ENCODE data around the gene GRIK5.
A peak's percentile ranks its signal among the peaks of the same experiment; 100 is the strongest.
"Not testable (repeated sequence)": the region's sequence is repeated elsewhere in the genome, so short reads cannot be mapped to it uniquely, and the experiment has no call there.

Gene GRIK5

GRCh38 chr19:42023121-42023942 lies 46.7 kb downstream of the GRIK5 start:
- peak in 2 of 3 donors; percentile 4 to 6 for DNase-seq (ENCODE audit: low read depth in 2 of 3, low spot score in 1 of 3)

- DNase-seq (ENCODE audit: low read depth in 2 of 3, low spot score in 1 of 3), result no peak
Observed at GRCh38 chr19:42022616-42023015, 47.4 kb downstream of the GRIK5 start.

DNA sequence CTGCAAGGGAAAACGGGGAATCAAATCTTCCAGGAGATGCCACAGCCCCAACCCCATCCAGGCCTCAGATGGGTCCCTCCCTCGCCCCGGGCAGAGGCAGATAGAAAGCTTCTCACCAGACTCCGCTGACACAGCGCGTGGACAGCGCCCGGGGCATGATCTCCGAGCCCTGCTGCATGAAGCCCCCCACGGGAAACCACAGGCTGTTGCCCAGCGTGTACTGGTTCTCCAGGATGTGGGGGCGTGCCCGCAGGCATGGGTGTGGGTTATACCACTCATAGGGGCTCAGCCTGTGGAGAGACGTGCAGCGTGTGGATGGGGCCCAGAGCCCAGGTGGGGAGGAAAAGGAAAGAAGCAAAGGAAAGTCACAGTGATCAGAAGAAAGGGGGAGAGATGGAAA lies 48.8 kb downstream of the GRIK5 start:
- no peak for DNase-seq (ENCODE audit: low read depth in 2 of 3, low spot score in 1 of 3)

DNA sequence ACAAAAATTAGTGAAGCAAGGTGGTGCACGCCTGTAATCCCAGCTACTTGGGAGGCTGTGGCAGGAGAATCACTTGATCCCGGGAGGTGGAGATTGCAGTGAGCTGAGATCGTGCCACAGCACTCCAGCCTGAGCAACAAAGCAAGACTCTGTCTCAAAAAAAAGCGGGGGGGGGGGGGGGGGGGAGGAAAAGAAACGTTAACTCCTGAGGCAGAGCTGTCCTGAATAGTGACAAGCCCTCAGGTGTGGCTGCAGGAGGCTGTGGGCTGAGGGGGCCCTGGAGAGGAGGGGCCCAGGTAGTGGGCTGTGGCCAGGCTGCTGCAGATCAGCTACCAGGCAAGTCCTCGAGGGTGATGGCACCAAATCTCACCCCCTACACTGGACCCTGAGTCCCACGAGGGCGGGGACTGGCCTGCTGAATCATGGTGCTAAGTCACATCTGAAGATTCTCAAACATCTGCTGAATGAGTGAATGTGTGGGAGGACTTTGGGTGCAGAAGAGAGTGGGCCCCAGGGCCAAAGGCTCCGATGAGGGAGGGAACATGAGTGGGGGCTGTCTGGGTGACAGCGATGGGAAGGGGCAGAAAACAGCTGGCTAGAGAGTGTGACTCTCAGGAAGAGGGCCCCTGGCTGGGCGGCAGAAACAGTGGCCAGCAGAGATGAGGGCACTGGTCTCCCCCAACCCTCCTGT lies 51.4 kb downstream of the GRIK5 start:
- DNase-seq (ENCODE audit: low read depth in 2 of 3, low spot score in 1 of 3), result no peak

GRCh38 chr19:42017040-42017439 lies 53.0 kb downstream of the GRIK5 start:
- no peak for DNase-seq (ENCODE audit: low read depth in 2 of 3, low spot score in 1 of 3)

DNA sequence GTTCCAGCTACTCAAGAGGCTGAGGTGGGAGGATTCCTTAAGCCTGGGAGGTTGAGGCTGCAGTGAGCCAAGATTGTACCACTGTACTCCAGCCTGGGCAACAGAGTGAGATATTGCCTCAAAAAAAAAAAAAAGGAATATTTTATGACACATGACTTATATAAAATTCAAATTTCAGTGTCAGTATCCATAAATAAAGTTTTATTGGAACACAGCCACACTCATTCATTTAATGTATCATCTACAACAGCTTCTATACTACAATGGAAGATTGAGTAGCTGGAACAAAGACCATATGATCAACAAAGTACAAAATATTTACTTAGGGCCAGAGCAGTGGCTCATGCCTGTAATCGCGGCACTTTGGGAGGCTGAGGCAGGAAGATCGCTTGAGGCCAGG lies 57.3 kb downstream of the GRIK5 start:
- not testable (repeated sequence) for DNase-seq (ENCODE audit: low read depth in 2 of 3, low spot score in 1 of 3)

GRCh38 chr19:42010245-42011126 lies 59.5 kb downstream of the GRIK5 start:
- no peak for DNase-seq (ENCODE audit: low read depth in 2 of 3, low spot score in 1 of 3)

DNA sequence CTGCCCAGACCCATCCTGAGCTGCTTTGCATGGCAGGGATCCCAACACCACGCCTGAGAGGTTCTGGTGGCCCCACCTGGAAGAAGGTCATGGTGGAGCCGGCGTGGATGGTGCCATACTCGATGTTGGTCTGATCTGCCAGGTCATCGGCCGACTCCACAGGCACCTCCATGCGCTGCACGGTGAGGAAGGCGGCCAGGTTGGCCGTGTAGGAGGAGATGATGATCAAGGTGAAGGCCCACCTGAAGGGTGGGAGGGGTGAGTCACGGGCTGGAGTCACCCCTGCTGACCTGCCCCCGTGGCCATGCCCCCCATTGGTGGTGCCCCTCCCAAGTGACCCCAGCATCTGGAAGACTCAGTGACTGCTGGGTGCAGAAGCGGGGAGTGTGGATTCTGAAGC lies 63.4 kb downstream of the GRIK5 start:
- no peak for DNase-seq (ENCODE audit: low read depth in 2 of 3, low spot score in 1 of 3)

DNA sequence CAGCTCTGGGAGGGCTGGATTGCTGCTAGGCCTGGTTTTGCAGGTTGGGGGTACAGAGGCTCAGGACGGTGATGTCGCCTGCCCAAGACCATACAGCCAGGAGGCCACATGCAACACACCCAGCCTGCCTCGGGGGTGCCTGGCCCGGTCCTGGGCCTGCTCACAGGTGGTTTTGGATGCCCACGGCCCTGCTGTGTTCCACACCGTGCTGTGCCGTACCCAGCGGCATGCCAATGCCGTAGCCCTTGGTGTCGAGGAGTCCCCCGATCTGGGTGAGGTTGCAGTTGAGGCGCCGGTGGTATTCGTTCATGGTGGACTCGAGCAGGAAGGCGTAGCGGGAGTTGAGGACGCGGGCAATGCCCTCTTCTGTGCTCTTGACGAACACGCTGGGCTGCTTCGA lies 64.5 kb downstream of the GRIK5 start:
- no peak for DNase-seq (ENCODE audit: low read depth in 2 of 3, low spot score in 1 of 3)

GRCh38 chr19:42003506-42004294 lies 66.3 kb downstream of the GRIK5 start:
- DNase-seq (ENCODE audit: low read depth in 2 of 3, low spot score in 1 of 3), result no peak

GRCh38 chr19:41999878-42000208 lies 70.2 kb downstream of the GRIK5 start:
- no peak for DNase-seq (ENCODE audit: low read depth in 2 of 3, low spot score in 1 of 3)

GRCh38 chr19:41999071-41999877 lies 70.7 kb downstream of the GRIK5 start:
- DNase-seq (ENCODE audit: low read depth in 2 of 3, low spot score in 1 of 3), result no peak

DNA sequence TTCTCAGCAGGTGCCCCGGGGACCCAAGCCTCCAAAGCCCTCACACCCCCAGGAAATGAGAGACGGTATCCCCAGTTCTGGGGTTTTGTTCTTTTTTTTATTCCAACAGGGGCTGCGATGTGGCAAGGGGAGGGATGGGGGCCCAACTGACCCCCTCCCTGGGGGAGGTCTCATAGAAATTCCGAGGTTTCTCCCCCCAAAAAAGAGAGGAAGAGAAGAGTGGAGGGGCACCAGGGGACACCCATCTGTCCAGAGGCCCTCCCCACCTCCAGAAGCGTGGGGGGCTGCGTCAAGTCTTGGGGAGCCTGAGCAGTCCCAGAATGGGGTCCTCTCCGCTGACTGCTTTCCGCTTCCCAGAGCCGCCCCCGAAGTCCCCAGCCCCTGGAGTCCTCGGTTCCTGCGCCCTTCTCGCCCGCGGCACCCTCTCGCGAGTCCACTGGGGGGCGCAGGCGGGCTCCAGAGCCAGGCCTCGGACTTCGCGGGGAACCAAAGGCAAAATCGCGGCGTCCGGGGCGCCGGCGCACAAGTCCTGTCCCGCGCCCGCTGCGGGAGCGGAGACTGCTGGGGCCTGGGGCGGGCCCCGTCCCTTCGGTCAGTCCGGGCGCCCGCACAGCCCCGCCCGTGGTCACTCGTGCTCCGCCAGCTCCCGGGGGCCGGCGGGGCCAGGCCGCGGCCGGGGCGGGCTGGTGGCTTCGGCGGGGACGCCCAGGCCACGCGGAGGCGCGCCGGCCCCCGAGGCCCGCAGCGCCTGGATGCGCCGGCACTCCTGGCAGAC lies 71.6 kb downstream of the GRIK5 start:
- peak in 2 of 3 donors; percentile 43 to 45 for DNase-seq (ENCODE audit: low read depth in 2 of 3, low spot score in 1 of 3)

DNA sequence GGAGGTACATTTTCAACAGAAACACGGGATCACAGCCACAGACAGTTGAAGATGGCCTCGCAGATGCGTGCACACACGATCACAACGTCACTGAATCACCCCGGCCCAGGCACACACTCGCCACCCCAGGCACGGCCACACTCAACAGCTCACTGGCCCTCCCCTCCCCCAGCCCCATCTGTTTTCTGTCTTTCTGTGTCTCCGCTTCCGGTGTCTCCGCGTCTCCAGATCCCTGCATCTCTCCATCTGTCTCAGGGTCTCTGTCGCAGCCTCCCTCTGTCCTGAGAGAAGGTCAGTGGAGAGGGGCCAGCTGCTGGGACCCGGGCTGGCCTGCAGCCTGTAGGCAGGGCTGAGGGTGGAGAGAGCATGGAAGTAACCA lies 72.2 kb downstream of the GRIK5 start:
- DNase-seq (ENCODE audit: low read depth in 2 of 3, low spot score in 1 of 3), result no peak

DNA sequence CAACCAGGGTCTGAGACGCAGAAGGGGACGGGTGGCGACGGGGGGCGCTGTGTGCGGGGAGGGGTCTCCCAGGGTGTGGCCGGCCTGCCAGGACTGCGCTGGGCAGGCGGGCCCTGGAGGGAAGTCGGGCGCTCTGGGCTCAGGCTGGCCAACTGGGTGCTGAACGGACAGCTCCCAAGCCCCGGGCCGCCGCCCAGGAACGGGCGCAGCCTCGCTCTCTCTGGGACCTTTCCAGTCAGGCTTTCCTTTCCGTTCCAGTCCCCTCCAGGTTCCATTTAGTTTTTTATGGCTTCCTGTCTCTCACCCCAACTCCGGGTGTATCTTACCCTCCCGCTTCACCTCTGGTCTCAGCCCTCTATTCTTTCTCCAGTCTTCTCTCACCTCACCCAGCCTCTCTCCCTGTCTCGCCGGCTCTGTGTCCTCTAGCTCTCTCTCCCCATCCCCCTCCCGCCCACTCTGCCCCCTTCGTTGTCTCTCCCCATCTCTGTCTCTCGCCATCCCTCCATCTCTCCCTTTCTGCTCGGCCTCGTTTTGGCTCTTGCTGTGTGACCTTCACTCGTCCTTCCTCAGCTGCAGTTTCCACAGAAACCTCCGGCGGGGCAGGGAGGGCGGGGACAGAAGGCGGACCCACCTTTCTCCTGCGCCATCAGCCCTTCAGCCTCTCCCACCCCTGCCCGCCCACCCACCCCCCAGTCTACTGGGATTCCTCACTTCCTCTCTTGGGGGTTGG lies 72.7 kb downstream of the GRIK5 start:
- peak in 2 of 3 donors; percentile 22 to 34 for DNase-seq (ENCODE audit: low read depth in 2 of 3, low spot score in 1 of 3)

GRCh38 chr19:41995959-41996797 lies 73.8 kb downstream of the GRIK5 start:
- no peak for DNase-seq (ENCODE audit: low read depth in 2 of 3, low spot score in 1 of 3)

DNA sequence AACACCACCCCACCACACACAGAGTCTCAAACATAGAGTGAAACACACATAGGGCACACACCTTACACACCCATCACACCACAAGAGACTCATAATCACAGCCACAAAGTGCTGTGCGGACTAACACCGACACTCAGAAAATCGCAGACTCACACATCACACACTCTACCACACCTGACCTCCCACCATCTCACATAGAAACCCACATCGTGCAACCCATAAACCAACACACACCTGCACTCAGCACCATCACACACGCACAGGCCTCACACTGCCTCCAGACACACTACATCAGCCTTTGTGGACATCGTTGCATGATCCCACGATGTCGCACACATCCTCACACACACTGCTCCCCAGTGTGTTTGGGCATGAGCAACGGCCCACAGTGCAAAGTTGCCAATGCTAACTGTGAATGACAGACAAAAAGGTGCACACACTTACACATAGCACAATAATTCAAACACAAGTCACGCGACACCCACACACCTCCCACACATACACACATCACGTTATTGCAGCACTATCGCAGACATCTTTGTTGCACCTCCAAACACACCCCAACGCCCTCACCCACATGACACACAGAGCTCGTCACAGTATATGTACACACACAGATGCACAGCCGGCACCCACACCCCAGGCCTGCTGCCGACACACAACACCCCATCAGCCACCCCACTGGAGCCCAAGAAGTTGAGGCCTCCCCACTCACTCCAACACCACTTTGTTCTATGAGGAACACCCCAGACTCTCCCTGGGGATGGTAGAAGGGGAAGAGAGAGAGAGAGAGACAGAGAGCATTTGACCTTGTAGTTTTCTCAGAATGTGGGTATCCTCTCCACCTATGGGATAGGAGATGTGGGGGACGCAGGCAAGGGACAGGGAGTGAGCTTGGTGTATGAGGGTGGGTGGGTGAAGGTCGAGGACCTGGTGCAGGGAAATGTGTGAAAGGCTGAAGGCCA lies 74.7 kb downstream of the GRIK5 start:
- no peak for DNase-seq (ENCODE audit: low read depth in 2 of 3, low spot score in 1 of 3)
